KG1 (cell line): ENCODE data around the gene STARD13.

Experiments
- DNase-seq: peaks from one replicate; lab custom pipeline; 2025; lab: John Stamatoyannopoulos, UW

STARD13 gene

DNA sequence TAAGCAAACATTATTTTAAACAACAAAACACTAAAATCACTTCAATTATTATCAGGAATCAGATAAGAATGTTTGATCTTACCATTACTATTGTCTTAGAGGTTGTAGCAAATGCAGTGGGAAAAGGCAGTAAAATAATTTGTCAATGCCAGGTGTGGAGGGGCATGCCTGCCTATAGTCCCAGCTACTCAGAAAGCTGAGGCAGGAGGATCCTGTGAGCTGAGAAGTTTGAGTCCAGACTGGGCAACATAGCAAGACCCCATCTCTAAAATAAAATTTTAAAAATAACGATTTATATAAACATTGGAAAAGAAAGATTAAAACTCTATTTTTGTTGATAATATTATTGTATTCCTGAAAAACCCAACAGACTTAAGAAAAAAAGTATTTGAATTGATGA is 202.5 kb downstream of the STARD13 start:
- DNase-seq = no peak

DNA sequence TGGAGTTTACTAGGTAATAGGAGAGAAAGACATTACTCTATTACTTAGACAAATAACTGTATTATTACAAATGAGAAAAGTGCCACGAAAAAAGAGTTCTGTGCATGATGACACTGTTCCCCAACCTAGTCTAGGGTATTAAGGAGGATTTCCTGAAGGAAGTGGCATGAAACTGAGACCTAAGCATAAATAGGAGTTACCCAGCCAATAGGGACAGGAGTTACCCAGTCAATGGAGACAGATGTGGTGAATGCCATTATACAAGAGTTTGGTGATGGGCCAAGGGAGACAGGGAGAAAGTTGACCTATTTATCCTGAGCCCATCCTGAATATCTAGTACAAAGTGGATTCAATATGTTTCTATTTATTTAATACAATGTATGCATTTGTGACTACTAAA is 203.9 kb downstream of the STARD13 start:
- no peak for DNase-seq

DNA sequence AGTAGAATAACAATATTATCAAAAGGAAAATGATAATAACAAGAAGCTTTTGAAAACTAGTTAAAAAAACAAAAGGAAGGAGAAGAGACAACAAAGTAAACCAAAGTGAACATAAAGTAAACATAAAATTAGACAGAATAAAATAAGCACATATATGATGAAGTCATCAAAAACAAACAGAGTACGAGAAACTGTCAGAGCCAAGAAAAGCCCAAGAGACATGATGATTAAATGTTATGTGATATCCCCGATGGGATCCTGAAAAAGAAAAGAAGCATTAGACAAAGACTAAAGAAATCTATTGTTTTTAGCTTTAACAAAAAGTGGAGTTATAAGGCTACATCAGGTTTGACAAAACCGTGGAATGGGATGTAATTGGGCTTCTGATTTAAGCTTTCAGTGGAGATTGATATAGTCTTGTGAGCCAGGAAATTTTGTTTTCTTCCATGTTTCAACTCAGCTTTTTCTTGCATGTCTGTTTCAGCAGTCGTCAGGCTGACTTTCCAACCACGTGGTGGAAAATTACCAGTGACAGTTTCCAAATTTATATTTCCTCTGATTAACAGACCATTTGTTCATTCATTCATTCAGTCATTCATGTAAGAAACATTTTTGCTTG is 204.5 kb downstream of the STARD13 start:
- DNase-seq = no peak

DNA sequence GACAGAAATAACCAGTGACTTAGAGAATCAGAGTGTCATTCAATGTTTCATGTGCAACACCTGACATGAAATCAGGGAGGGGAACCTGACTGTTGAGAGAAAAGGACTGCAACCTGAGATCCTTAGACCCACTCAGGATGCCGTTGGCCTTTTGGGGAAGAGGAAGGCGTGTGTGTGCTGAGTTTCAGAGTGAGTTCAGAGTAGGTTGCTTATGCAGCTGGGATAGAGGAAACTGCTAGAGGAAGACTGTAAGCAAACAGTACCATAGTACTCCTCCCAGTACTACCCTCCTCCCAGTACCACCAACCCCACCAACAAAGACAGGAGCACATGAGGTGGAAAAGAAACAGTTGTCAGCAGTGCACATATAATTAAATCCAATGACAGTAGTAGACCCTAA is 205.6 kb downstream of the STARD13 start:
- no peak for DNase-seq

DNA sequence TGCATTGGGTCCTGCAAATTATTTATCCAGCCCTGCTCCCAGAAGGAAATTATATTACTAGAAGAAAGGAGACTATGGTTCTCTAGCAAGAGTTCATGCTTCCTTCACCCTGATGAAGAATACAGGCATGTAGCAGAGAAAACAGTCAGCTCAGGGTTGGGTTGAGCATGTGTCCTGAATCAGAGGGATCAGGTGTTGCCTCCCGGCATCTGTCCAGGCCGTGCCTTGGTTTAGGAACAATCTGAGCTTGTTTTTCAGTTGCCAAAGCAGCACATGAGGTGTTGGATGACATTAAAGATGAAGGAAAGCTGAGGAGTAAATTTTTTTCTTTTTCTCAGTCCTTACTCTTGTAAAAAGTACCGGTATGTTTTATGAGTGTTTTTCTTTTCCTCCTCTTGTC is 207.3 kb downstream of the STARD13 start:
- DNase-seq = no peak

GRCh38 chr13:33076001-33076992 is 209.3 kb downstream of the STARD13 start:
- no peak for DNase-seq

DNA sequence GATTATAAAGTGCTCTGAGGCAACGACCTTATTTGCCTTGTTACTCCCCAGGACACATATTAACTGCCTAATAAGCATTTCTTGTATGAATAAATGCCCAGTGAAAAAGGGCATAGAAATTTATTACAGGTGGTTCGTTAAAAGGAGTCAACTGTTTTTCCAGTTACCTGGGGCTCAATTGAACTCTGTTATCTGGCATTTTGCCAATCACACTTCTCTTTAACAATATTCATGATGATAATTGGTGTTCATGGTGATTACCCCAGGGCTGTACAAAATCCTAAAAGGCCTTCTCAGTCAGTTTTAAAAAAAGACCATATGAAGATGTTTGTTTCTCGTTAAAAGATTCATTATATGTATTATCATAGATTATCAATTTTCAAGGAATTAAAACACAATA is 212.2 kb downstream of the STARD13 start:
- DNase-seq = no peak

- DNase-seq = no peak
Observed at GRCh38 chr13:33072759-33073158, 212.8 kb downstream of the STARD13 start.

DNA sequence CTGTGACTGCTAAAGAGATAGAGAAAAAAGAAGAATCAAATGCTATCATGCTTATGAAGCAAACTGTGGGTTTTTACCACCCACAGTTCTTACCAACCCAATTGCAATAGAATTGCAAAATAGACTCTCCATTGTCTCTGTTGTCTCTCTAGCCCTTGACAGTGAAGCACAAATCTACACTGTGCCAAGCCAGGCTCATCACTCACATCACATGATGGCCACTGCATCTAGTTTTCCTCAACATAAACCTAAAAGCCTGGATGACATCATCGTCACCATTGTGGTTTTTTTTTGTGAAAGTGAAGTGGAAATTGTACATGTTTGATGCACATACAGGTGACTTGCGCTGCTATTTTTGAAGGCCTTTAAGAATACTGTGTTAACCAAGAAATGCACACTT is 213.3 kb downstream of the STARD13 start:
- no peak for DNase-seq

DNA sequence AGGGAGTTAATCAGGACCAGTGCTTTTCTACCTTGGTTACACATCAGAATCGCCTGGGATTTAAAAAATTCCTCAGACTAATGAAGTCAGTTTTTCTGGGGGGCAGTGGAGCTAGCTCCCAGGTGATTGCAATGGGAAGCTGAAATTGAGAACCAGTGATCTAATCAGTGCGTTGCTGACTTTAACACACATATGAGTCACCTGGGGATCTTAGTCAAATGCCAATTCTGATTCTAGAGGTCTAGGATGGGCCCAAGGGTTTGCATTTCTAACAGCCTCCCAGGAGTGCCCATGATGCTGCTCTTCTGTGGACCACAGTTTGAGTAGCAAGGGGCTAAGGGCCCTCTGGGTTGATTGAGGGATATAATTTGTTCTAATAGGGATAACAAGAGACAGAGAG is 214.8 kb downstream of the STARD13 start:
- no peak for DNase-seq

- DNase-seq = no peak
Observed at GRCh38 chr13:33069365-33069764, 216.2 kb downstream of the STARD13 start.

GRCh38 chr13:33066329-33066728 is 219.2 kb downstream of the STARD13 start:
- DNase-seq = no peak

GRCh38 chr13:33060815-33061214 is 224.7 kb downstream of the STARD13 start:
- DNase-seq = no peak

DNA sequence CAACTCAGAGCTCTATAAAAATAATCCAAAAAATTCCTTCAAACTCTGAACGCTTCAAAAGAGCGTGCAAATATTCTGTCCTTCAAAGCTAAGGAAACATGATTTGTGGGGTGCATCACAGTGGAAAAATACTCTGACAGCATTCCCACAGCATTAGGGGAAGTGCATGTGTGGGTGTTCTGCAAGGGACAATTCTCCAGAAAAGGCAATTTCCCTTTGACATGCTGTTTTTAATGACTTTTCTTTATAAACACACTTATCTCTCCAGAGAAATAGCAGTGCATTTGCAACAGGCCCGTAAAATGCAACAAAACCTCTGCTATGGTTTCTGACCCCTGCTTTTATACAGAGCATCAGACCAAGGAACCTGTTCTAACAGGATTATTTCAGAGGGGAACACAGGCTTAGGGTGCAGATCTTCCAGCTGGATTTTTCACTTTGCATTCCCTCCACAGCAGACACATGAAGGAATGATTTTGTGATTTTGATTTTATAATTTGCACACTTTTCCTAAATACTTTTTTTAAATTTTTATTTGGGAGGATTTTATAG is 226.7 kb downstream of the STARD13 start:
- DNase-seq = no peak

DNA sequence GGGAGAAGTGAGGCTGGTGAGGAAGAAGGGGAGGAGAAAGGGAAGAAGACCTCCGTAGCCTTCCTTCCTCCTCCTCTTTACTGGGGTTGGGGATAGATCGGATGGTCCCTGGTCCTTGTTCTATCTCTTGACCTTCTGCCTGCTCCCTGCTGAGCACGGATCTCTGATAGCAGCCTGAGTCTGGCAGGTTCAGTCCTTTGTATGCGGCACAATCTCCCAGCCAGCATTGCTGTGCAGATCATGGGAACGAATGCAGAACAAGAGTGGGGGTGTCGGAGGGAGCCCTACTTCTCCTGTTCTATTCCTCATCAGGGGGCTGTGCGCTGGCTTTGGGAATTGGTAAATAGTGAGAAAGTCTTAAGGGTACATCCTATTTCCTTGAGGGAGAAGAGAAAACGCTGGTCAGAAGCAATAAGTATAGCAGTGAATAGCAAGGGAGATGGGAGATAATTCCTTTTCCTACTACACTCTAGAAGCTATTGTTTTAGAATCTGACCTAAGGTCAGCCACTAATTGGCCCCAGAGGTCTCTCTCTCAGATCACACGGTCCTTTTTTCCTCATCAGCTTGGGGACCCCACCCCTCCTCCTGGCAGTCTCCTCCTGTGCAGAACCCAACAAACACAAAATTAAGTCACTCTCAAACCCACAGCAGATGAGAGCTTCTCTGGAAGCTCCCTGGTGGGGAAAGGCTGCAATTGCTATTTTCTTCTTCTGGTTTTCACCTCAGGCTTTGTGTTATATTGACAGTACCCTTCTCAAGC is 228.4 kb downstream of the STARD13 start:
- DNase-seq = no peak

DNA sequence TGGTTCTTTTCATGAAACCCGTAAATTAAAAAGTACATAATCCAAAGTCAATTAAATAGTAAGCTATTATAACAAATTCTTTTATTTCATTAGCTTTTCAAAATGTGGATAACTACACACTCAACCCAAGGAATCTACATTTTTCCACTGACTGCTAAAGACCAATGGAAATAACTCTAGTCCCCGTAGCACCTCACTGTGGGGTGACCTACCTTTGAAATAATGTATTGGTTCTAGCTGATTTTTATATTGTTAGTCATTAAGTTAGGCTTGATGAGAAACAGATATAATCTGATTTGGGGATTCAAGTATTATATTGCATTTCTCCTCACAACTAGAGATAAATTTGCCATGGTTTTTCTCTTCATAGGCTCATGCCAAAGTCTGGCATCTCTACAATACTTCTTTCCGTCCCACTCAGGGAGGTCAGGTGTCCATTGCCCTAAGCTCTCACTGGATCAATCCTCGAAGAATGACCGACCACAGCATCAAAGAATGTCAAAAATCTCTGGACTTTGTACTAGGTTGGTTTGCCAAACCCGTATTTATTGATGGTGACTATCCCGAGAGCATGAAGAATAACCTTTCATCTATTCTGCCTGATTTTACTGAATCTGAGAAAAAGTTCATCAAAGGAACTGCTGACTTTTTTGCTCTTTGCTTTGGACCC is 232.0 kb downstream of the STARD13 start:
- no peak for DNase-seq
